Vagina (tissue), 2 donors: ENCODE results near the gene EXOC6B.

Experiments used
- CTCF ChIP-seq, 3 experiments: fragments of 450-650 bp in 2 of 3; fragments of 200-600 bp in 1 of 3; sonication (generic) in 1 of 3; IDR thresholded peaks; one replicate each; pipeline ENCODE4 v1.5.1; 2017 to 2019; ENCODE audit warnings: antibody characterized with exemption in 3 of 3, mild to moderate bottlenecking in 2 of 3, moderate library complexity in 2 of 3
- POLR2A ChIP-seq, 2 donors: fragments of 450-650 bp; IDR thresholded peaks; one replicate each; pipeline ENCODE4 v1.6.1; 2017; ENCODE audit warnings: antibody characterized with exemption in 2 of 2, mild to moderate bottlenecking in 2 of 2, moderate library complexity in 2 of 2
- POLR2AphosphoS5 ChIP-seq, 2 donors: sonication (generic); formaldehyde crosslinking; IDR thresholded peaks; one replicate each; pipeline ENCODE4 v1.9.0; 2017; ENCODE audit warnings: antibody characterized with exemption in 2 of 2, mild to moderate bottlenecking in 2 of 2, low read depth in 1 of 2; ENCODE audit not compliant: insufficient read depth in 1 of 2

- TF ChIP-seq CTCF (IDR thresholded peaks at IDR 0.05), result no peak
- TF ChIP-seq POLR2AphosphoS5 (IDR thresholded peaks at IDR 0.05; ENCODE audit: insufficient read depth in 1 of 2, low read depth in 1 of 2), result no peak
- TF ChIP-seq POLR2A (IDR thresholded peaks at IDR 0.05), result no peak
These were observed 263.2 kb downstream of the EXOC6B start for GRCh38 chr2:72562451-72563153.
